Epithelial cell of proximal tubule (primary cell): ENCODE measurements around the gene ACP5. TPM values are rescaled to one million over a fixed set of nuclear protein-coding genes. Genes with fewer than 3 reads are reported as not detected.

ENCODE experiments used
- DNase-seq: peaks from one replicate; pipeline ENCODE4 v3.0.0-alpha.2; 2011; ENCODE audit warnings: low read depth
- H3K4me3 ChIP-seq: 2 replicates; pipeline ENCODE4 v1.5.1; 2011; ENCODE audit warnings: low read depth, mild to moderate bottlenecking, low read length
- total RNA-seq: library from RNA; depleted of rRNA; stranded (reverse); fragments of >200 nt; gene quantifications from 2 replicates; pipeline ENCODE4 v1.2.3, GENCODE V29; 2015
- TF ChIP-seq, protein P1 (sequence below): conservative IDR thresholded peaks from 2 replicates; pipeline ENCODE4 v1.5.1; 2012; ENCODE audit warnings: low read depth, mild to moderate bottlenecking, low read length

ACP5 gene
- total RNA-seq, 1 donor from 2014 or later = 4.4 TPM

DNA sequence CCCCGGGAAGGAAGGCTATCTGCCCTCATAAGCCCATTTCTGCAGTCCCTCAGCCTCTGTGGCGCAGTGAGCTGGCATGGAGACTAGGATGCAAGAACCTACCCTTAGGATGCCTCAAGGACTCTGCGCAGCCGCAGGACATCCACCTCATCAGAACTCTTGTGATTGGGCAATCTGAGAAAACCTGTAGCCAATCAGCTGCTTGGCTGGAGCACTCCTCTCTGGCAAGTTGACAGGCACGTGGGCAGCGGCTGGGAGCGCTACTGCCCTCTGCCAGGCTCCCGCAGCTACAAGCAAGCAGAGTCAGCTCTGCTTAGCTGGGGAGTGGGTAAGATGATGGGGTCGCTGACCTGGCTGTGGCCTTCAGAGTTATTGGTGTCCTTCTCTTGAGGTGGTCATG is 47.0 kb downstream of the ACP5 start:
- no peak overlapping the region for H3K4me3 ChIP-seq
- TF ChIP-seq, protein P1, sequence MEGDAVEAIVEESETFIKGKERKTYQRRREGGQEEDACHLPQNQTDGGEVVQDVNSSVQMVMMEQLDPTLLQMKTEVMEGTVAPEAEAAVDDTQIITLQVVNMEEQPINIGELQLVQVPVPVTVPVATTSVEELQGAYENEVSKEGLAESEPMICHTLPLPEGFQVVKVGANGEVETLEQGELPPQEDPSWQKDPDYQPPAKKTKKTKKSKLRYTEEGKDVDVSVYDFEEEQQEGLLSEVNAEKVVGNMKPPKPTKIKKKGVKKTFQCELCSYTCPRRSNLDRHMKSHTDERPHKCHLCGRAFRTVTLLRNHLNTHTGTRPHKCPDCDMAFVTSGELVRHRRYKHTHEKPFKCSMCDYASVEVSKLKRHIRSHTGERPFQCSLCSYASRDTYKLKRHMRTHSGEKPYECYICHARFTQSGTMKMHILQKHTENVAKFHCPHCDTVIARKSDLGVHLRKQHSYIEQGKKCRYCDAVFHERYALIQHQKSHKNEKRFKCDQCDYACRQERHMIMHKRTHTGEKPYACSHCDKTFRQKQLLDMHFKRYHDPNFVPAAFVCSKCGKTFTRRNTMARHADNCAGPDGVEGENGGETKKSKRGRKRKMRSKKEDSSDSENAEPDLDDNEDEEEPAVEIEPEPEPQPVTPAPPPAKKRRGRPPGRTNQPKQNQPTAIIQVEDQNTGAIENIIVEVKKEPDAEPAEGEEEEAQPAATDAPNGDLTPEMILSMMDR = peak; percentile 44
- DNase-seq = peak; percentile 59

DNA sequence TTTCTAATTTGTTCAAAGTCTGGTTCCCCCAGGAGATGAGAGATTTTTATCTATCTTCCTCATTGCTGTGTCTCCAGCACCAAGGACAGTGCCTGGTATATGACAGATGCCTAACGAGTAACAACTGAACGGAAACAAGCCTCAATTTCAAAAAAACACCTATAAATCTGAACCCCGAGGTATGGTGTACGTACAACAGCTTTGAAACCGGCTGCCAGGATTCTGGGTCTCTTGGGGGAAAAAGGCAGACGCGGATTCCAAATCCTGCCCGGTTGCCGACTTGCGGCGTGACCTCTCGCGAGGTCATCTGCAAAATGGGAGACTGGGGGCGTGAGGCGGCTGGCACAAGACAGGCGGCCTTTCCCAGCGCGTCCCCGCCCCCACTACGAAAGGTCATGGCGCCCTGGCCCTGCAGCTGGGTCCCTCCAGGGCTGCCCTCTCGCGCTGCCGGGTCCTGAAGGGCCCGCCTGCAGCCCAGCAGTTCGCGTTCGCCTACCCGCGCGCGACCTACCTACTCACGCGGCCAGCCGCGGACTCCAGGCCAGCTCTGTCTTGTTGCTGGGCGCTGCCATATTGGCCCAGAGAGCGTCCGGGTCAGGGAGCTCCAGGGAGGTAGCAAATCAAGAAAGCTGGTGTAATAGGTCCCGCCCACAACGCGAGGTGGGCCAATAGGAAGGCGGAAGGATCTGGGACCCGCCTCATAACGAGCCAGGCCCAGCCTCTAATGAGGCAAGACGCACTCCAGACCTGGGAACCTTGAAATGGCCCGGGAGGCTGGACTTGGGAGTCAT is 48.7 kb downstream of the ACP5 start, which contains the start of gene ECSIT:
ECSIT (minus strand) TSS at position 584 of the 791 bp plus-strand sequence. CDS start 9,964 bp downstream, outside the sequence.
- peak; percentile 92 for DNase-seq
- TF ChIP-seq, protein P1 = no peak

More for the DNA sequence above, 48.7 kb downstream of the ACP5 start, which contains the start of gene ECSIT:
- H3K4me3 ChIP-seq = peak within 1 kb of the TSS; percentile 85

Other genes starting within 250 kb of the ACP5 start
- 13.4 and 18.3 TPM in 2 replicates for gene RAB3D, start 238.0 kb downstream of the ACP5 start, total RNA-seq
- 226 and 228 TPM in 2 replicates for gene TMEM205, start 231.4 kb downstream of the ACP5 start, total RNA-seq
- gene CCDC159, start 231.1 kb downstream of the ACP5 start, total RNA-seq = 6.1 and 7.8 TPM in 2 replicates
- gene PLPPR2, start 222.2 kb downstream of the ACP5 start, total RNA-seq = 1.3 and 6.2 TPM in 2 replicates
- gene SWSAP1, start 203.0 kb downstream of the ACP5 start, total RNA-seq = 1.2 and 2.7 TPM in 2 replicates
- 4.3 and 5.2 TPM in 2 replicates for gene EPOR, start 193.3 kb downstream of the ACP5 start, total RNA-seq
- 3.1 and 19.0 TPM in 2 replicates for gene RGL3, start 158.3 kb downstream of the ACP5 start, total RNA-seq
- 0.40 TPM in 1 of 2 replicates, not detected in the other for gene ODAD3, start 142.5 kb downstream of the ACP5 start, total RNA-seq
- 184 and 243 TPM in 2 replicates for gene PRKCSH, start 142.0 kb downstream of the ACP5 start, total RNA-seq
- gene ELAVL3, start 96.6 kb downstream of the ACP5 start, total RNA-seq = not detected in 2 replicates
- gene ZNF653, start 71.8 kb downstream of the ACP5 start, total RNA-seq = 5.9 and 23.4 TPM in 2 replicates
- gene ECSIT, start 48.5 kb downstream of the ACP5 start, total RNA-seq = 58.9 and 59.0 TPM in 2 replicates
- gene CNN1, start 38.8 kb downstream of the ACP5 start, total RNA-seq = 5.6 and 16.1 TPM in 2 replicates
- 49.8 and 95.5 TPM in 2 replicates for gene ELOF1, start 18.4 kb downstream of the ACP5 start, total RNA-seq
- 10.0 and 12.5 TPM in 2 replicates for gene ZNF627, start 19.8 kb upstream of the ACP5 start, total RNA-seq
- gene ZNF823, start 161.3 kb upstream of the ACP5 start, total RNA-seq = 6.5 and 7.4 TPM in 2 replicates
- 1.2 and 2.0 TPM in 2 replicates for gene ZNF441, start 189.4 kb upstream of the ACP5 start, total RNA-seq
- 0.17 and 0.29 TPM in 2 replicates for gene ZNF491, start 220.9 kb upstream of the ACP5 start, total RNA-seq
- gene ZNF440, start 236.6 kb upstream of the ACP5 start, total RNA-seq = 2.7 and 2.9 TPM in 2 replicates